HuH-7.5 (cell line): Measurements from ENCODE around the gene TEP1.
"Not testable (repeated sequence)": the region's sequence is repeated elsewhere in the genome, so short reads cannot be mapped to it uniquely, and the experiment has no call there.

Experiments used
- DNase-seq: peaks from one replicate; pipeline ENCODE4 v3.0.0; 2011; ENCODE audit warnings: low spot score

Gene TEP1

DNA sequence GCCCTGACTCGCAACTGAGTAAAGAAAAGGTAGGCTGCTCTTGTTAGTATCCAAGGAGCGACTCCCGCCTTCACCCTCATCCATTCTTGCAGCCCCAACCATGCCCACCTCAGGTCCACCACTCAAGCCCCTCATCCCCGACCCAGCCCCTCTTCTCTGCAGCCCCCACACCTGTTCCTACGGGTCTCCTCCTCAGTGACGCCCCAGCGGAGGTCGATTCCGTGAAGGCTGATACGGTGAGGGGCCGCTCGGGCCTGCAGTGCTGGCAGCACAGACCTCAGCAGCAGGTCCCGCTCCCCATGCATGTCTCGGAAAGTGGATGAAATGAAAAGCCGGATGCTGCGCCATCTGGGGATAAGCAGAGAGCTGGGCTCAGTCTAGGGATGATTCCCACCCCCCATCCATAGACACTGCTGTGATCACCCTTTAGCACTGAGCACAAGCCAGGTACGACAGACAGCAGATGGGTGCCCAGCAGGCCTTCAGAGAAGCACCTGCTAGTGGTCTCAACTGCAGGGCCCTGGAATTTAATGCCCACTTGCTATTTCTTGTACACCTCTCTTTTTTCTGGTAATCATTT is 26.9 kb downstream of the TEP1 start:
- DNase-seq = no peak

DNA sequence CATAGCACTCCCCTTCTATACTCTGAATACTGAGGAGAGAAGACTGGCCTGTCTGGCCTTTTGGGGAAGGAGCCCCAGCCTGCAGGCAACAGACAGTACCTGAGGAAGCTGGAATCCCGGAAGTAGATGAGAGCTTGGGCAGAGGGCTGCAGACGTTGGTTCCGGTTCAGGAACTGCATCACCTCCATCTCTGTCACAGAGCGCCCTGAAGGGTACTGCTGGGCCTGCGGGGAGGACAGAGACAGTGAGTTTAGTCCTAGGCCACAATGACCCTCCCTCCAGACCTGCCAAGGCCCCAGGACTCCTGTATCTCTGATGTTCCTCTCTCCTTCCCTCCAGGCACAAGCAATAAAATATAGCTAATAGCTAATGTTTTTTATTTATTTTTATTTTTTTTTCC is 28.4 kb downstream of the TEP1 start:
- DNase-seq = no peak

DNA sequence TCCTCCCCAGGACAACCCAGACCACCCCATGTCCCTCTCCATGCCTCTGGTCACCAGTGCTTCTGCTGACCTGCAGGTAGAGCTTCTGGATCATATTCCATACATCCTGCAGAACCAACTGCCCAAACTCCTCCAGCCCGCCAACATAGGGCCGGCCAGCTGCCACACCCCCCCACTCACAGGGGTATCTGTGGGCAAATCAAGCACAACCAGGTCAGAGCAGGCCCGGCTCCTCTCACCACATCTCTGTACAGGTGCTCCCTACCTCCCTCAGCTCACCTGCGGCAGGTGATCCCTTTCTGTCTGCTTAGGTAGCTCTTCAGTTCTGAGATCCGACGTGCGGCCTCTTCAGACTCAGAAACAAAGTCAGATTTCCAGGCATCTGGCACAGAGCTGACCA is 29.0 kb downstream of the TEP1 start:
- DNase-seq = no peak

DNA sequence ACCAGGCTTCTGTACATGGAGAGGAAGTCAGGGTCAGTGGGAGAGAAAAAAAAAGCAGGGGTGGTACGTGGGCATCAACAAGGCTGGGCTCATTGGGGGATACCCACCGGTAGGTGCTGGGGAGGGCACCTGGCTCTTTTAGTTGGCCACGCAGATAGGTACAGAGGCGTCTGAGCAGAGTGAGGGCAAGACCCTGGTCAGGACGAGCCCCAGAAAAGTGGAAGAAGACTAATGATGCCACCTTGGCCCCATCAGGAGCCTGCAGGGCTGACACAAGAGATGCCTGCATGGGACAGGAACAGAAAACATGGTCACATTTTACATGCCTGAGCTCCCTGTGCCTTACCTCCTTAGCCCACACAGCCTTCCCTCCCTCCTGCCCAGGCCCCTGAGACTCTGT is 29.7 kb downstream of the TEP1 start:
- no peak for DNase-seq

DNA sequence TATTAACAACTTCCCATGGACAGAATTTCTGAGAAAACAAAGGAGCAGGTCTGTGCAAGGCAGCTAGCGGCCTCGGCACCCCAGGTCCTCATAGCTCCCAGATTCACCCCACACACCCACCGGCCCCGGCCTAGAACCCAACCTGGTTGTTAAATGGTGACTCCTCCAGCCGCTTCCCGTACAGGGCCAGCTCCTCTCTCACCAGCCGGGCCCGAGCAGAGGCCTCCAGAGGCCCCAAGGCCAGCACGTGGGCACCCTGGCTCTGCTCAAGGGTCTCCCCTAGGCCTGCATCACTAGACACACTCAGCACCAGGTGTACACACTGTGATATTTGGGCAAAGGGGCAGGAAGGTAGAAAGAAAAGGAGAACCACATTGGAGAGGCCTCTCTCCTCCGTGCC is 30.3 kb downstream of the TEP1 start:
- DNase-seq = no peak

DNA sequence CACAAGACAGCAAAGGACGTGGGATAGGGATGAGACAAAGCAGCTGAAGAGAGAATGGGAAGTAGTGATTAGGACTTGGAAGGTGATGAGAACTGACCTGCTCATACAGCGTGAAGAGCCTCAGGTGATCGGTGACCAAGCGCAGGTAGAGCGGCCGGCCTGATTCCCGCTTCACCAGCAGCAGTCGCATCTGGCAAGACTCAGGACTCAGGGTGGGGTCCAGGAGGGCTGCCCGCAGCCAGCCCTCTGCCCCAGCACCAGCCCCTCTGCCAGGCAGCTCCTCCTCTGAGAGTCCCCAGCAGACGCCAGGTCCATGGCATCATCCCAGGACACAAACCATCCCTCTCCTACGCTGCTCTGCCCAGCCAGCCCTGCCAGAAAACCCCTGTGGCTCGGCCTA is 30.8 kb downstream of the TEP1 start:
- no peak for DNase-seq

DNA sequence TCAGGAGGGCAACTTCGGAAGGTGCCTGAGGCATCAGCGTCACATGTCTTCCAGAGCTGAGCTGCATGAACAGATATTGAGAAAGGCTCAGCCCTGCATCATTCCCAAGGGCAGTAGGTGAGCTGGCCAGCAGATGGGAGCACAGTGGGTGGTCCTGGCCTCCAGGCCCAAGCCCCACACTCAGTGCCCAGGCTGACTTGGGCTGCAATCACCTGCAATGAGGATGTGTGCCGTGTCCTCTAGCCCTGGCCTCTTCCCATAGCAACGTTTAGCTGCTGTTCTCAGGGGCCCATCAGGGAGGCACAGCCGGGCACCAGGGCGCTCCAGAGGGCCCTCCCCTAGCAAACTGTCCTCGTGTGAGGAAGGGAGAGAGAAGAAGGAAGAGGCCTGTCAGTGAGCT is 32.0 kb downstream of the TEP1 start:
- DNase-seq = no peak

DNA sequence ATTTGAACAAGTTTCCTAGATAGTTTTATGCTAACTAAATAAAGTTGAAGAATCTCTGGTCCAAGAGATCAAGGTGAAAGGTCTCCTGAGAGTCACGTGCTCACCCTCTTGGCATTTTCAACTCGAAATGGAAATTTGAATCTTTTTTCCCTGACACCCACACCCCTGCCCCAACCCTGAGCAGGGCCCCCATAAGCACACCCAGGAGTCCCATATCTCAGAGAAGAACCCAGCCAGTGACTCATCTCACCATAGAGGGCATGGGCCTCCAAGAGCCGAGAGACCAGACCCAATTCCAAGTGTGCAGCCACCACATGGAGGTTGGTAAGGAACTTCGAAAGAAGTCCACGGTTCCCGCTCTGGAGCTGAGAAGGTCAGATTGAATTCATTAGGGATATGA is 32.6 kb downstream of the TEP1 start:
- DNase-seq = no peak

DNA sequence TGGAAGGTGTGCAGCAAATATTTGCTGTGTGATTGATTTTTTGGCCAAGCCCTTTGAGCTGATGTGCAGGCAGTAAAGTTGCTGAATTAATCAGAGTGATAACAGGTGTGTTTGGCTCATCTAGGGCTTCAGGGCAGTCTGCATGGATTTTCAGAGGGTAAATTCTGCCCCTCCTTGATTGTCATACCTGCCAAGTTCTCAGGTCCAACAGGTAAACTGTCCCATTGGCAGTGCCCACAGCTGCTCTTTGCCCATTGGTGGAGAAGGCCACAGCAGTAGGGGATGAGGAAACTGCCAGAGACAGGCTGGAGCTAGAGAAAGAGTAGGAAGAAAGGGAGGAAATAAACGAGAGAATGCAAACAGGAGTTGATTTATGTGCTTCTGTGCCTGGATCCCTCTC is 33.6 kb downstream of the TEP1 start:
- DNase-seq = no peak

DNA sequence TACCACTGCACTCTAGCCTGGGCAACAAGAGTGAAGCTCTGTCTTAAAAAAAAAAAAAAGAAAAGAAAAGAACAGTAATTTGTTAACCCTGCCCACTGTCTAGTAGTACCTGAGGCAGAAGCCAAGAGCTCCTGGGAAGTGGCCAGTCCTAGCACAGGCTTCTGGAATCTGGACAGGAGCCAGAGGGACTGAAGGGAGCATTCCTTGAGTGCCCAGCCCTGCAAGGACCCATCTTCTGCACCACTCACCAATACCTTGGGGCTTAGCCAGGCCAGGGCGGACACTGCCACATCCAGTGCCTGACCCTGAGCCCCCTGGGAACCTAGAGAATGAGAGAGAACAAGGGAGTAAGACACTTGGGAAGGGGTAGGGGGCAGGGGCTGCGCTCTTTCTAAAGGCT is 36.1 kb downstream of the TEP1 start:
- DNase-seq = no peak

DNA sequence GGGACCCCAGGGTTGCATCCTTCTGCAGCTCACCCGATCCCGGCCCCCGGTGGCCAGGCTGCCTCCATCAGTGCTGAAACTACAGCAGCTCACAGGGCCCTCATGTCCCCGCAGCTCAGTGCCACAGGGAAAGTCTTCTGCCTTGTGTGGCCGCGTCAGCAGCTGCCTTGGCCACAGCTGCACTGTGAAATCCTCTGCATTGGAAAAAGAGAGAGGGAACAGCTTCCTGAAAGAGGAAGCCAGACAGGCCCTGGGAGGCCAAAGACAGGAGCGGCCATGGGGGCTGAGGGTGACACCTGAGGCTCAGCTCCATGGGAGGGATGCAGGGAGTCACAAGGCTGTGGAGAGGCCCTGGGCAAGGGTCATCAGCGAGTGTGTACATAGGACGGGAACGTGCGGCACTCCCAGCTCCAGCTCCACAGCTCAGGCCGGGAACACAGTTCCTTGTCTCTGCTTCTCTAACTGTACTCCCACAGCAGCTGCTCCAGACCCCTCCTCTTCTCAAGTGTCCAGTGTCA is 37.2 kb downstream of the TEP1 start:
- DNase-seq = peak; percentile 78

DNA sequence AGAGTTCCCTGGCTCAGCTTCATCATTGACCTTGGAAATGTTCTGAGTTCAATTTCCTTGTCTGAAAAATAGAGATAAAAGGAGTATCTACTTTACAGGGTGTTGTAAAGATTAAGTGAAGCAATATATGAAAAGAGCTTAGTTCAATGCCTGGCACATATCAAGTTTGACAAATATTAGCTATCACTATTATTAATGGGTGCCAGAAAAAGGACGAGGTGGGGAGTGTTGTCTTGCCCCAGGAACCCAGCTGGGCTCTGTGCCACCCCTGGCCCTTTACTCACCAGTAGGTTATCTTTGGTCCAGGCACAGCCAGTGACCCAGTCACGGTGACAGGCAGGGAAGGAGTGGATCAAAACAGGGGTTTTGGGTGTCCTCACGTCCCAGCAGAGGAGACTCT is 37.8 kb downstream of the TEP1 start:
- DNase-seq = no peak

DNA sequence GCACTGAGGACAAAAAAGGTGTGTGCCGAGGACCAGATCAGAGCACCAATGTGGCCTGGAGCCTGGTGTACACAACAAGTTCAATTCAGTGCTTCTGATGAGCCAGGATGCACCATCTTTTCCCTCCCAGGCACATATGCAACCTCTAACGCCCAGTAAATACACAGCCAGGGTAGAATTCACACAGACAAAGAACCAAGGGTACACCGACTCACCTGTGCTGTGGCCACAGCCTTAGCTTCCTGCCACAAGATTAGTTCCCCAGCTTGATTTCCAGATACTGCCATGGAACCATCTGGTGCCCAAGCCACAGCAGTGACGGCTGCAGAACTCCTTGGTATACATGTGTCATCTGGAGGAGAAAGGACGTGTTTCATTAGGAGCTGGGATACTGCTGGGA is 40.5 kb downstream of the TEP1 start:
- DNase-seq = no peak

DNA sequence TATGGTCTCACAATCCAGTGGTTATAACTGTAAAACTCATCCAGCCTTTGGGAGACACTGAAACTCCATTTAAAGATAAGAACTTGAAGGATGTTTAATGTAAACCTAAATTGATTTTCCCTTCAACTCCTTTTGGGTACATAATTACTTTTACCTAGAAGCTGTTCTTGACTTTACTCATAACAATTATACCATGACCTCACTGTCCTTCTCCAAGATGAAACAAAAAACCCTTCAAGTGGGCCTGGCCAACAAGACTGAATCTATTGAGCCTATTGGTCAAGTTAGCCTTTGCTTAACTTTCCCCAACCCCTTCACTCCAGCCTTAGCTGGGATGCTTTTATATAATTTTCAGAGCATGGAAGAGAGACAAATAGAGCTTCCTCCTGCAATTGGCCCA is 47.4 kb downstream of the TEP1 start:
- no peak for DNase-seq

DNA sequence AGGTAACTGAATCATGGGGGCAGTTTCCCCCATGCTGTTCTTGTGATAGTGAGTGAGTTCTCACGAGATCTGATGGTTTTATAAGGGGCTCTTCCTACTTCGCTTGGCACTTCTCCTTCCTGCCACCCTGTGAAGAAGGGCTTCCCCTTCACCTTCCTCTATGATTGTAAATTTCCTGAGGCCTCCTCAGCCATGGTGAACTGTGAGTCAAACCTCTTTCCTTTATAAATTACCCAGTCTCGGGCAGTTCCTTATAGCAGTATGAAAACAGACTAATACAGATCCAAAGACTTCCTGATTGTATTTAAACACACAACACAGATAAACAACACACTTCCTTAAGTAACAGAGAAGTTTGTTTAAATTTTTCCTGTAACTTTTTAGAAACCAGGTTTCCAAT is 54.8 kb downstream of the TEP1 start:
- DNase-seq = not testable (repeated sequence)

DNA sequence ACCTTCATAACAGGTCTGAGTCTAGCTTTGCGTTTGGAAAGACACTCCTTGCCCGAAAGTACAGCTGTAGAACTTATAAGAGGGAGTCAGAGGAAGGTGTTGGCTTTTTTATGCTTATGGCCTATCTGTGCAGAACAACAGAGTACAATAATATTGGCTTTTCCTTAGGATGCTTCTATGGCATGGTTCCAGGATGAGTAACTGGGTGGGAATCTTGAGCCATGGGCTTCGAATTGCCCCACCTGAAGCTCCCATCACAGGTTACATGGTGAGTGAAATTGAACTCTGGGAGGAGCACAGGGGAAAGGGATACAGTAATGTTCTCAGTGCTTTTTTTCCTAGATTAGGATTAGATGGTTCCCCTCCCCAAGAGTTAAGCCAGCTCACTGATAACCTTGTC is 56.9 kb downstream of the TEP1 start:
- DNase-seq = no peak

DNA sequence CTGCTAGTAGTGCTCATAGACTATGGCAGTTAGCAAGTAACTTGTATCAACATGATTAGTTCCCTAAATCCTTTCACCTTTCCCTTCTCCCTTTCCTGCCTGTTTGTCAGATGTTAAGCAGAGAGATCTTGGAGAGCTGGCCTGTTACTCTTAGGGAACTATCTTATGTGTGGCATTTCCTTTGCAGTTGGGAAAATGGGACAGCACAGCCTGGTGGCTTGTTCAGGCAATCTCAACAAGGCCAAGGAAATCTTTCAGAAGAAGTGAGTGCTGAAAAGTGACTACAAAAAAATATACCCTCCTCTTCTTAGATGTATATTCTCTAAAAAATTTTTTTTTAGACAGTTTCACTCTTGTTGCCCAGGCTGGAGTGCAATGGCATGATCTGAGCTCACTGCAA is 62.4 kb downstream of the TEP1 start:
- DNase-seq = no peak

DNA sequence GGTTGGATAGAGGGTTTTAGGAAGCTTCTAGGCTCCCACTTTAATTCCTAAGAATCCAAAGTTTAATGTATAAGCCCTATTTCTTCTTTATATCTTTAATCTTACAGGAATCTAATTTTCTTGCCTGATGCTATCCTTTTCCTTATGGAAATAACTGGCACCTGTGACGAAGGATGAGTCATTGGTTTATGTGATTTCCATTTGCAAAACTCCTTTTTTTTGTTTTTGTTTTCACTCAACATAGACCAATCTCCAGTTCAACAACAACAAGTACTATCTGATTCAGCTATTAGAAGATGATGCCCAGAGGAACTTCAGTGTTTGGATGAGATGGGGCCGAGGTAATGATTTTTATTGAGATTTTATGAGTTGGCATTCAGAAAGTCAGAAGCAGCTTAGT is 63.0 kb downstream of the TEP1 start:
- no peak for DNase-seq

DNA sequence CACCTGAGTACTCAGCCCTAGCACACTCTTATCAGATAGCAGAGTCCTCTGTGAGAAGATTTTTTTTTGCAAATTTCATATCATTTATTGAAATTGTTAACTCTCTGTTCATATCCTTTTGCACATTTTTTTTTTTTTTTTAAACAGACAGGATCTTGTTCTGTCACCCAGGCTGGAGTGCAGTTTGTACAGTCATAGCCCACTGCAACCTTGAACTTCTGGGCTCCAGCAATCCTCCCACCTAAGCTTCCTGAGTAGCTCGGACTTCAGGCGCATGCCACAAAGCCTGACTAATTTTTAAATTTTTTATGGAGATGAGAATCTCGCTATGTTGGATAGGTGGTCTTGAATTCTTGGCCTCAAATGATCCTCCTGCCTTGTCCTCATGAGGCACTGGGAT is 65.6 kb downstream of the TEP1 start:
- DNase-seq = no peak

DNA sequence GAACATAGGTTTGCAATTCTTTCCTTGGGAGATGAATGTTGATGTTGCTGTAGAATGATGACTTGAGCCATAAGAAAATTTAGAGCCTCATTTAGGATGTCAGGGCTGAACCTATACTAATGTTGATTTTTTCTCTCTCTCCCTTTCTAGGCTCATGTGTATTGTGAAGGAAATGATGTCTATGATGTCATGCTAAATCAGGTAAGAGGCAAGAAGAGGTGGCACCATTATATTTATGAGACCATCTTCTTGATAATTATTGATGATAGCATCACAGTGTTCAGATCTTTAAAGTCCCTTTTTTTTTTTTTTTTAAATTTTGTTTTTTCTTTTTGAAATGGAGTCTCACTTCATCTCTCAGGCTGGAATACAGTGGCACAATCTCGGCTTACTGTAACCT is 66.6 kb downstream of the TEP1 start:
- no peak for DNase-seq

DNA sequence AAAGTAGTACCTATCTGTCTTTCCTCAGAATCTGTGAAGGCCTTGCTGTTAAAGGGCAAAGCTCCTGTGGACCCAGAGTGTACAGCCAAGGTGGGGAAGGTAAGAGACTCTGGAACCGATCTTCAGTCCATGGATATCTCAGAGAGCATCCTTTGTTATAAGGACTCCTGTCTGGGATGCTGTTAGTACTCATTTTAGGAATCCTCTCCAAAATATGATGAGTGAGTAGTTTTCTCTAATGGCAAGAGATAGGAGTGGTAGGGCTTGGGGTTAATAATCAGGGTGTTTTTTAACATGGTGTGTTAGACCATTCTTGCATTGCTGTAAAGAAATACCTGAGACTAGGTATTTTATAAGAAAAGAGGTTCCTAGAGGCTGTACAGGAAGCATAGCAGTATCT is 67.9 kb downstream of the TEP1 start:
- DNase-seq = no peak

DNA sequence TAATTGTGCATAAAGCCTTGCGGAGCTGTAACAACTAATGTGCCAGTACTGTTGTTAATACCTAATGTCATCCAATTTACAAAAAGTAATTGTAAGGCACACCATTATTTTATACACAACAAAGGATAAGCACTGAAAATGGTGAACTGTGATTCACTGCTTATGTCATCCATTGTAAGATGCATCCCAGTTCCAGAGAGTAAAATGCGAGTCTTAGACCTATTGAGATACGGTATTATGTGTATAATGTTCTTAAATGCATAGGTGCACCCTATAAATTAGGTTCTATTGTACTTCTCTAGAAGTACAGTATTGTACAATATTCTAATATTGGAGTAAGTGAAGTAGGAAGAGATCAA is 69.5 kb downstream of the TEP1 start:
- DNase-seq = no peak

DNA sequence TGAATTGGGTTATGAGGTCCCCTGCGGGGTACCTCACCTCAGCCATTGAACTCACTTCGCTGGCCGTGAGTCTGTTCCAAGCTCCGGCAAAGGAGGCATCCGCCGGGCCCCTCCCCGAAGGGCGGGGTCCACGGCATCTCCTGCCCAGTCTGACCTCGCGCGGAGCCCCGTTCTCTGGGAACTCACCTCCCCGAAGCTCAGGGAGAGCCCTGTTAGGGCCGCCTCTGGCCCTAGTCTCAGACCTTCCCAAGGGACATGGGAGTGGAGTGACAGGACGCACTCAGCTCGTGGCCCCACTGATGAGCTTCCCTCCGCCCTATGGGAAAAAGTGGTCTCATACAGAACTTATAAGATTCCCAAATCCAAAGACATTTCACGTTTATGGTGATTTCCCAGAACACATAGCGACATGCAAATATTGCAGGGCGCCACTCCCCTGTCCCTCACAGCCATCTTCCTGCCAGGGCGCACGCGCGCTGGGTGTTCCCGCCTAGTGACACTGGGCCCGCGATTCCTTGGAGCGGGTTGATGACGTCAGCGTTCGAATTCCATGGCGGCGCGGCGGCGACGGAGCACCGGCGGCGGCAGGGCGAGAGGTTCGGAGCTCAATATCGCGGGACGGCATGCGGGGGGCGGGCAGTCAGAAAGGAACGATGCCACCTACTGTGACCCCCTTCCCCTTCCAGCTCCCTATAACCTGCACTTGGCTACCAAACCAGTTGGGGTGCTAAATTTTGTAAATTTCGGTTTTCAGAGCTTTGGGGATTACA is 70.0 kb downstream of the TEP1 start, which contains the start of gene PARP2:
PARP2 (plus strand) TSS at position 544 of the 770 bp plus-strand sequence; CDS start at position 551, 7 bp downstream.
- DNase-seq = peak; percentile 84

DNA sequence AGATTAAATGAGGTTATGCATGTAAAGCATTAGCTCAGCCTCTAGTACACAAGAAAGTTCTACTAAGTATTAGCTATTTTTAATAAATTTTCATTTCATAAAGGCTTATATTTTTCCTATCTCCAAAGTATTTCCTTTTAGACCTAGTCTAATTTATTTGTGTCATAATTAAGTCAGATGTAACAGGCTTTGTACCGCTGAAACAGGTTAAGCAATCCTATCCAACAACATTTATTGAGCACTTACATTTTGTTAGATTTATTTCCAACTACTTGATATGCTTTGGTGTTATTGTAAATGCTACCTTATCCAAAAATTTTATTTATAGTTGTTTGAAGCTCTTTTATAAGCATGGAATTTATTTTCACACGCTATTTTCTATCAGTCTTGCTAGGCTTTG is 71.7 kb downstream of the TEP1 start:
- DNase-seq = no peak
